Amniotic stem cell (primary cell): ENCODE data around the gene MCU.

ENCODE experiments used
- DNase-seq: peaks from one replicate; lab custom pipeline; 2025; lab: John Stamatoyannopoulos, UW

The MCU gene

GRCh38 chr10:72846238-72846637, 154.3 kb downstream of the MCU start:
- DNase-seq, result no peak

GRCh38 chr10:72847681-72848080, 155.7 kb downstream of the MCU start:
- no peak for DNase-seq

- no peak for DNase-seq
Measured at GRCh38 chr10:72850861-72851260, 158.9 kb downstream of the MCU start.

- no peak for DNase-seq
Measured at GRCh38 chr10:72851509-72851908, 159.6 kb downstream of the MCU start.

GRCh38 chr10:72852508-72852907, 160.6 kb downstream of the MCU start:
- DNase-seq, result no peak

- DNase-seq, result no peak
Measured at GRCh38 chr10:72855129-72855528, 163.2 kb downstream of the MCU start.

- no peak for DNase-seq
Measured at GRCh38 chr10:72855790-72856189, 163.8 kb downstream of the MCU start.

GRCh38 chr10:72858067-72858466, 166.1 kb downstream of the MCU start:
- DNase-seq, result no peak

GRCh38 chr10:72862957-72863356, 171.0 kb downstream of the MCU start:
- DNase-seq, result no peak

- DNase-seq, result no peak
Measured at GRCh38 chr10:72875250-72876055, 183.5 kb downstream of the MCU start.

GRCh38 chr10:72879245-72879644, 187.3 kb downstream of the MCU start:
- DNase-seq, result no peak

- no peak for DNase-seq
Measured at GRCh38 chr10:72881291-72881690, 189.3 kb downstream of the MCU start.

GRCh38 chr10:72883861-72884260, 191.9 kb downstream of the MCU start:
- DNase-seq, result no peak

GRCh38 chr10:72885953-72886352, 194.0 kb downstream of the MCU start:
- DNase-seq, result no peak

GRCh38 chr10:72886621-72887020, 194.7 kb downstream of the MCU start:
- no peak for DNase-seq

GRCh38 chr10:72887043-72887442, 195.1 kb downstream of the MCU start:
- no peak for DNase-seq

- no peak for DNase-seq
Measured at GRCh38 chr10:72888151-72888638, 196.3 kb downstream of the MCU start.

- DNase-seq, result no peak
Measured at GRCh38 chr10:72889391-72889831, 197.5 kb downstream of the MCU start.

GRCh38 chr10:72890086-72890485, 198.1 kb downstream of the MCU start:
- no peak for DNase-seq

- DNase-seq, result no peak
Measured at GRCh38 chr10:72893136-72893798, 201.3 kb downstream of the MCU start, which contains the start of gene OIT3. Gene OIT3, plus strand, starts transcription at chr10:72893739. Its CDS starts 60 bp downstream, at chr10:72893799.

- DNase-seq, result no peak
Measured at GRCh38 chr10:72895236-72895850, 203.4 kb downstream of the MCU start.

GRCh38 chr10:72898616-72899015, 206.7 kb downstream of the MCU start:
- DNase-seq, result no peak

- no peak for DNase-seq
Measured at GRCh38 chr10:72899545-72899944, 207.6 kb downstream of the MCU start.
